NCI-H345 treated with DMSO at 0.1 percent for 48 hours (cell line): ENCODE results near the gene ZMYND8.
"Not testable (repeated sequence)": the region's sequence is repeated elsewhere in the genome, so short reads cannot be mapped to it uniquely, and the experiment has no call there.

Experiments used
- DNase-seq: peaks from one replicate; lab custom pipeline; 2025; ENCODE audit not compliant: unreplicated experiment; lab: John Stamatoyannopoulos, UW

Gene ZMYND8

DNA sequence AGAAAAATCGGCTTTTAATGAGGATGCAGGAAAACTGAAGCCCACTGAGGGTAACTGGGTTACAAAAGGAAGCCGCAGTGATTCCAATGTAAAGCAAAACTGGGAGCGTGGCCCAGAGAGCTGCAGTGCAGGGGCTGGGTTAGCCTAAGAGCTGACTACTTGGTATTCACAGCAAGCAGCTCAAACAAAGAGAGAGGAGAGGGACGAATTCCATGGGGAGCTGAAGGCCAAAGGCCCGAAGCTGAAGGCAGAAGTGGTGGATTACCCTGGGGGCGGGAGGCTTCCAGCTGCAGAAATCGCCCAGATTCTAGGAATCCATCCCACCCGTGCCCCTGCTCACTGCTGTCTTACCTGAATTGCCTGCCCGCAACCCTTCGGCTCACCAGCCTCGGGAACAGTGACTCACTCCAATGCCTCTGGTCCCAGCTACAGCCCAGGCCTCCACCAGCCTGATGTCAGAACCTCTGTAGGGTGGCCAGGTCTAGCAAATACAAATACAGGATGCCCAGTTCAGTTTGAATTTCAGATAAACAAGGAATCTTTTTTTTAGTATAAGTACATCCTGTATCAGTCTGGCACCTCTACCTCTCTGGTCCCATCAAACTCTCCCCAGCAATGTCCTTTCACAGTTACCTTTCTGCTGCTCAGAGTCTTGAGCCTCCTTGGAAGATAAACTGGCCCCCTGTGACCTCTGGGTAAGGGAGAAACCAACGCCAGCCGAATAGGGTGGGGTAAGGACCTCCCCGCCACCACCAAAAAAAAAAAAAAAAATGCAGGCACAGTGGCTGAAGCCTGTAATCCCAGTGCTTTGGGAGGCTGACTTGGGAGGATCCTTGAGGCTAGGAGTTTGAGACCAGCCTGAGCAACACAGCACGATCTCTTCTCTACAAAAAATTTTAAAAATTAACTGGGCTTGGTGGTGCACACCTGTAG is 14.6 kb upstream of the ZMYND8 start:
- no peak for DNase-seq

GRCh38 chr20:47370214-47370613 is 13.7 kb upstream of the ZMYND8 start:
- DNase-seq = no peak

- no peak for DNase-seq
These were observed 11.8 kb upstream of the ZMYND8 start for GRCh38 chr20:47368301-47368700.

DNA sequence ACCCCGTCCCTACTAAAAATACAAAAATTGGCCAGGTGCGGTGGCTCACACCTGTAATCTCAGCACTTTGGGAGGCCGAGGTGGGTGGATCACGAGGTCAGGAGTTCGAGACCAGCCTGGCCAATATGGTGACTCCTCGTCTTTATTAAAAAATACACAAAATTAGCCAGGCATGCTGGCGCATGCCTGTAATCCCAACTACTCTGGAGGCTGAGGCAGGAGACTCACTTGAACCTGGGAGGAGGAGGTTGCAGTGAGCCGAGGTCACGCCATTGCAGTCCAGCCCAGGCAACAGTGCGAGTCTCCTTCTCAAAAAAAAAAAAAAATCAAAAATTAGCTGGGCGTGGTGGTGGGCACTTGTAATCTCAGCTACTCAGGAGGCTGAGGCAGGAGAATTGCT is 9.8 kb upstream of the ZMYND8 start:
- not testable (repeated sequence) for DNase-seq

DNA sequence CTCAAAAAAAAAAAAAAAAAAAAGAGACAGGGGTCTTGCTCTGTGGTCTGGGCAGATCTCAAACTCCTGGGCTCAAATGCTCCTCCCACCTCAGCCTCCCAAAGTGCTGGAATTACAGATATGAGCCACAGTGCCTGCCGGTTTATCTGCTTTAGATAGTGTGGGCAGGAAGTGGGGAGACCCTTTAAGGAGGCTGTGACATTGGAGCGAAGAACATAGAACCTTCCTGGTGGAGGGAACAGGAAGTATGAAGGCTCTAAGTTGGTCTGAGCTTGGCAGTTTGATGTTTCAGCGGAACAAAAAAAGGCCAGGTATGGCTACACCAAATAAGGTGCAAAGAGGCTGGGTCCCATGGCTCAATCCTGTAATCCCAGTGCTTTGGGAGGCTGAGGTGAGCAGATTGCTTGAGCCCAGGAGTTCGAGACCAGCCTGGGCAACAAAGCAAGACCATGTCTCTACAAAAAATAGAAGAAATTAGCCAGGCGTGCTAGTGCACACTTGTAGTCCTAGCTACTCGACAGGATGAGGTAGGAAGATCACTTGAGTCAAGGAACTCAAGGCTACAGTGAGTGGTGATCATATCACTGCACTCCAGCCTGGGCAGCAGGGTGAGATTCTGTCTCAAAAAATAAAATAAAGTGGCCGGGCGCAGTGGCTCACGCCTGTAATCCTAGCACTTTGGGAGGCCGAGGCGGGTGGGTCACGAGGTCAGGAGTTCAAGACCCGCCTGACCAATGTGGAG is 8.7 kb upstream of the ZMYND8 start:
- DNase-seq = no peak

DNA sequence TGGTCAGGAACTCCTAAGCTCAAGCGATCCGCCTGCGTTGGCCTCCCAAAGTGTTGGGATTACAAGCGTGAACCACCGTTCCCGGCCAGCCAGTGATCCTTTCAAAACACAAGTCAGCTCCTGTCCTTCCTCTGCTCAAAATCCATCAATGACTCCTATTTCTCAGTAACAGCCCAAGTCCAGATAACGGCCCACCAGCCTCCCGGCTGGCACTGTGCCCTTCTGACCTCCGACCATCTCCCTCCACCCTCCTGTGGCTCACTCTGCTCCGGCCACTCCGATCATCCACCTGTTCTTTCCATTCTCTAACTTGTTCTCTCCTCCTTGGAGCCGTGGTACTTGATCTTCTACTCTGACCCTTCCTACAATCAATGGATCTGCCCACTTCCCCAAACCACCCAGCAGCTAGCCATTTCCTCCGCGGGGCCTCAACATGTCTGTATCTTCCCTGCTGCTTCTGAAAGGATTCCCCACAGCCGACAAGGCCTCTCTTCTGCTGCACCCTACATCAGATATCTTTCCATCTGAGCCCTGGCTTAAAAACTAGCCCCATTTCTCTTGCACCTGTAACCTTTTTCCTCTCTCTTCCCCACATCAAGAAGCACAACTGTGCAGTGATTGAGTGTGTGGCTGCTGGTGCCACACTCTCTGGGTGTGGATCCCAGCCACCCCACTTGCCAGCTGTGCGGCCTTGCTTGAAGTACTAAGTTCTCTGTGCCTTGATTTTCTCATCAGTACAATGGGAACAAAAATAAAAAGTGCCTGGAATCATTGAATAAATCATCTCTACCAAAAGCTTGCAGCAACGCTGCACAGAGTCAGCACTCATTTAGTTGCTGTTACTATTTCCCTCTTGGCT is 6.1 kb upstream of the ZMYND8 start:
- DNase-seq = no peak

DNA sequence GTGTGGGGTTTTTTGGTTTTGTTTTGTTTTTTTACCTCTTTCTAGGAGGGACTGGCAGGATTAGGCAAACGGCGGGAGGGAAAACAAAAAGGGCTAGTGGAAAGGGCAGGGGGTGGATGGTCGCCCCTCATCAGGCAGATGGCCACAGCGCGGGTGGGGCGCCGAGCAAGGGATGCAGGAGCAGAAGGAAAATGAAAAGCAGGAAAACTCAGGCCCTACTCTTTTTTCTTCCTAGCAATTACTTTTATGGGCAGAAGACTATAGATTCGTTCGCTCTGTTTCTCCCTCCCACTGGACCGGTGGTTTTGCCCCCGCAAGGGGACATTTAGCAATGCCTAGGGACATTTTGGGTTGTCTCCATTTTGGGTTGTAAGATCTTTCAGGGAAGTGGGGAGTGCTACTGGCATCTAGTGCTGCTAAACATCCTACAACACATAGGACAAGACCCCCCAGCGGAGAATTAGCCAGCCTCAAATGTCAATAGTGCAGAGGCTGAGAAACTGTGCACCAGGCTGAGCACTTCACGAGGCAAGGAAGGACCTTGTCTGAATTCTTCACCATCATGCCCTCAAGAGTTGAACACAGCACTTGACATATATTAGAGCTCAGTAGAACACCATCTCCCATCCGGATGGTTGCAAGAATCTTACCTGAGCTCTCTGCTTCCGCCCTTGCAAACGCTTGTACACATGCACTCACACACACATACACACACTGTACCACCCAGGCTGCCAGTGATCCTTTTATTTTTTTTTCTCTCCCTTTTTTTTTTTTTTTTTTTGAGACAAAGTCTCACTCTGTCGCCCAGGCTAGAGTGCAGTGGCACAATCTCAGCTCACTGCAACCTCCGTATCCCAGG is 4.8 kb upstream of the ZMYND8 start:
- DNase-seq = no peak

DNA sequence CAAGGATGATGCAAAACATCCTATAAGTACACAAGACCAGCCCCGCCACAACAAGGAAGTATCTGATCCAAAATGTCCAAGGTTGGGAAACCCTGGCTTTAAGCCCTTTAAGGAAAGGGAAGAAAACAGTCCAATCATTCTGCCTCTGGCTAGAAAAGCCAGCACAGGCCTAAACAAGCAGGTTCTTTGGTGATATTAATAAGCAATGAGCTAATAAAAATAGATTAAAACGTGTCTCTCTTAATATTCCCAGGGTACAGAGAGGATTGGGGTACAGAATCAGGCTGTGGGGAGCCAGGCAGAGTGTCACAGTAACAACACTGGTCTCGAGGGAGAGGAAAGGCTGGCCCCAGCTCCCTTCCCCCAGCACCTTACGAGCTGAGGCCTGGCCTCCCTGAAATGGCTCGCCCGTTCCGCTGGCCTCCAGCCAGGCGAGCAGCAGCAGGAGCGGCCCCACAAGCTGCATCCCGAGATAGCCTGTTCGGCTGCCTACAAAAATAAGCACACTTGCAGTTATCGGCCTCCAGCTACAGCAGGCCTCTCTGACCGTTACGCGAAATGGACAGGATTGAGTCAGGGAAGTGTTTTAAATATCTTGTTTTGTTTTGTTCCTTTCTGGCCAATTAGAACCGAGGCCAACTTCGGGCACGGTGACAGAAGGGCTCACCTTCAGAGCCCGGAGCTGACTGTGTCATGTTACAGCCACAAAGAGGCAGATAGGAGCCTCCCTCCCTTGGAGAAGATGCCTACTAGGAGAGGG is 4.0 kb upstream of the ZMYND8 start:
- DNase-seq = peak; percentile 73

DNA sequence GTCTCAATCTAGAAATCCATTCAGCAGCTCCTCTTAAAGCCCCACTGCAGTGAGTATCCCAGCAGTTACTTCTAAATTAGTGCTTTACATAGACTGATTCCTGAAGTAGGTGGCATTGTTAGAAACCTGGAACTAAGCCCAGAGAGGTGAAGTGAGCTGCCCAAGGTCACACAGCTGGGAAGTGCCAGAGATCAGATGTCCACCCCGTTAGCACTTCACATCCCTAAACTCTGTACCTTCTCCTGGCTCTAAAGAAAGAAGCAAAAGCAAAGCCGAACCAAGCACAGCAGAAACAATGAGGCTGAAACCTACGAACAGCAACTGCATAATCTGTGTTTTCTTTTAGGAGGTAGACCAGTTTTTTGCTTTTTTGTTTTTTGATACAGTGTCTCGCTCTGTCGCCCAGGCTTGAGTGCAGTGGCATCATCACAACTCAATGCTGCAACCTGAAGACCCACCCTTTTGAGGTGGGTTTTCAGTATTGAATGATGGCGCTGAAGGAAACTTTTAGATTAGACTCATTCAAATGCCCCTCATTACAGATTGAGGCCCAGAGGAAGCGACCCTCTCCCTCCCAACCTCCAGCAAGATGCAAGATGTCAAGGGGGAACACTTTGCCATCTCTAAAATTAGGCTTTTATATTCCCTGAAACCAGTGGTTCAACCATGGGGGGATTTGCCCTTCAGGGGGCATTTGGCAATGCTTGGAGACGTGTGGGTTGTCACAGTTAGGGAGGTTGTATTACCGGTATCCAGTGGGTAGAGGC is 3.2 kb upstream of the ZMYND8 start:
- DNase-seq = no peak

DNA sequence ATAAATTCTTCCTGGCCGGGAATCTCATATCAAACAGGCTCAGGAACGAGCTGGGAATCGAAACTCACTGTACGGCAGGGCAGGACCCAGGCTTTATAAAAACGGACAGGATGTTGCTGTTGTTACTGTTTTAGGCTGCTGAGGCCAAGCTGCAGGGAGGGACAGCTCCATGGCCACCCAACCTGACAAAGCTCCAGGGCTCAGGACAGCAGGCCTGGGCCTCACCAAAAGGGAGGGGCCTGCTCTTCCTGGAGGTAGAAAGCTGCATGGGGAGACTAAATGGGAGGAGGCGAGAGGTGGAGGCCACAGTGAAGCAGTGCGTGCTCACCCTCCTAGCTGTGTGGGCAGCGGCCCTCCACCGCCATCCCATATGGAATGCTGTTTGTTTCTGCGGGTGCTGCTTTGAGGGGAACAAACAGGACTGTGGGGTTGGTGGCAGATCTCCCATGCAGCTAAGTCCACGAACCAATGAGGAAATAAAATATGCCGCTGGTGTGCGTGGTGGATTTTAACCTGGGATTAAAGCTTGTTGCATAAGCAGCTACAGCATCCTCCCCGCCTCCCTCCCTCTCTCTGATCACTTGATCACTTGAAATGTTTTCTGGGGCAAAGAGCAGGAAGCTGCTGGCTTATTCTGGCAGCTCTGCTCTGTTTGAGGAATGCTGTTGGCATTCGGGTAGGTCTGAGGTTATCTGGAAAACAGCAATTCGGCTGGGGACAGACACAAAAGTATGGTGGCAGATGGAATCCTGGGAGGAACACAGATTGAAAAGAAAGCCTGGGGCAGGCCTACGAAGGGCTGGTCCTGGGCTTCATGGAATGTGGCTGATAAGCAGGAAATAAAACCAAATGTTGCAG is 2.4 kb upstream of the ZMYND8 start:
- DNase-seq = no peak

DNA sequence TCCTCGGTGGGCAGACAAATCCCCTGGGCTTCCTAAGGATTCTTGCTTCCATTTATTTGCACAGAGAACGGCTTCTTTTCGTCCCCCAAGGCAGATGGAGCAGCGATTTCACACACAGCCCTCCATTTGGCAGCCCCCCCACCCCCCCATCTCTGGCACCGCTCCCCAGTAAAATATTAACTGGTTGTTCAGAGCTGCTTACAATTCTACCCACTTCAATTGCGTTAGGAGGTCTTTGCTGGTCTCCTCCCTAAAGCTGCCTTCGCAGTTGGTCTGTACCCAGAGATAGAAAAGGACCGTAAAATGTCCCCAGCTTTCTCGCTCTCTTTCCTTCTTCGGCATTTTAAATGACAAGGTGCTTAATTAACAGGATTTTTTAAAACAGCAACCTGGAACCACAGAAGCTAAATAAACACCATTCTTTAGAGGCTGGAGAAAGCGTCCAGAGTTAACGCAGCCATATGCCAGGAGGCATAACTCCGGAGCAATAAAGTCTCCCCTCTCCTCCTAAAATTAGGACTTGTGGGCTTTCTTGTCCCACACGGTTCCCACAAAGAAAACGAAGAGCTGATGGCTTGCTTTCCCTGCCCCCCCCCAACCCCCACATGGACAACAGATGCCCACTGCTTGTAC is 1.7 kb upstream of the ZMYND8 start:
- no peak for DNase-seq

- peak; percentile 69 for DNase-seq
These were observed 968 bp upstream of the ZMYND8 start for GRCh38 chr20:47357296-47358038.

DNA sequence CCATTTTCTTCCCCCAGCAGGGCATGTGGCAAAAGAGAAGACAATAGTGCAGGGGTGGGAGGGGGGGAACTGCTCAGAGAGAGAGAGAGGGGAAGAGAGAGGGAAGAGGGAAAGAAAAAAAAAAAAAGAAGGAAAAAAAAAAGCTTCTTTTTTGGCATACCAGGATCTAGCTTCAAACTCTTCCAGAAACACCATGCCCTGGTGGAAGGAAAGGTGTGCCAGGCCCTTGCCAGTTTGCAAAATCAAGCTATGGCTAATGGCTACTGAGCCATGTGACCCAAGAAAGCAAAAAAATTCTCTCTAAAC is 326 bp downstream of the ZMYND8 start:
- DNase-seq = no peak

DNA sequence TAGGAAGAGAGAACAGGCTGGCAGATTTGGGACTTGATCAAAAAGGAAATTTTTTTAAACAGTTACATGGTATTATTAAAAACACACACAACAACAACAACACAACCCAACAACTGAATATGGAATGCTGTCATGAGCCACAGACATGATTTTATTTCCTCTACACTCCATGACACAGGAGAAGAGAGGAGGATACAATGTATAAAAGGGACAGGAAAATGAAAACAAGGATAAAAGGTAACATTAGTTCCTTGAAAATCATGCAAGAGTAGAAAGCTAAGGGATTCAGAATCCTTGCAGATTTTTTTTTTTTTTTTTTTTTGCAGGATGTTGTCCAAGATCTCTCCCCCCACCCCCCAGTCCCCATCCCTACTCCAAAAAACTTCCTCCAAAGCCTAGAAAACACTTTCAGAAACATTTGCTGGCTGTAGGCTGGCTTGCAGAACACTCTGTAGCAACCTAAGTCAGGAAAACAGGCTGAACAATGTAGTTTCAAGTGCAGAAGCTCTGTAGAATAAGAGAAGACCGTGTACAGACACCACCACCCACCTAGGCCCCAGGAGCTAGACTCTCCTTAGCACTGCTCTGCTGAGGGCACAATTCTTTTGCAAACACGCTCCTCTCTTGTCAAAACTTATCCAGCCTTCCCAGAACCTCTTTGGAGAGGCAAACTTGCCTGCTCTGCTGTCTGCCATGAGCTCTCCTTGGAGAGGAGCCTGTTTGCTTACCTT is 845 bp downstream of the ZMYND8 start:
- no peak for DNase-seq

- DNase-seq = no peak
These were observed 1.6 kb downstream of the ZMYND8 start for GRCh38 chr20:47354714-47355488.

DNA sequence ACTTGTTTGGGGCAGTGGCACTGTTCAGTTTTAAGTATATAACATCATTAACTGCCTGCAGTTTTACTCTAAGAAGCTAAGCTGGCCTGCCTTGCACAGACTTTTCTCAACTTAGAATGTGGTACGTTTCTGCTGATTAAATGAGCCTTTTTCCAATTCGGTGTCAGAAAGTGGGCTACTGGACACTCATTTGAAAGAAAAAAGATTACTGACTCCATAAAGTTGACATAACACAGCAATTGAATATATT is 2.1 kb downstream of the ZMYND8 start:
- no peak for DNase-seq
